Measurements from ENCODE around the gene CCDC57.

Gene CCDC57

GRCh38 chr17:82200743-82201497 lies 11.7 kb downstream of the CCDC57 start:
- no peak overlapping the region for H3K4me3 ChIP-seq (ENCODE audit: low read depth, low read length)
- TF ChIP-seq, protein P1, sequence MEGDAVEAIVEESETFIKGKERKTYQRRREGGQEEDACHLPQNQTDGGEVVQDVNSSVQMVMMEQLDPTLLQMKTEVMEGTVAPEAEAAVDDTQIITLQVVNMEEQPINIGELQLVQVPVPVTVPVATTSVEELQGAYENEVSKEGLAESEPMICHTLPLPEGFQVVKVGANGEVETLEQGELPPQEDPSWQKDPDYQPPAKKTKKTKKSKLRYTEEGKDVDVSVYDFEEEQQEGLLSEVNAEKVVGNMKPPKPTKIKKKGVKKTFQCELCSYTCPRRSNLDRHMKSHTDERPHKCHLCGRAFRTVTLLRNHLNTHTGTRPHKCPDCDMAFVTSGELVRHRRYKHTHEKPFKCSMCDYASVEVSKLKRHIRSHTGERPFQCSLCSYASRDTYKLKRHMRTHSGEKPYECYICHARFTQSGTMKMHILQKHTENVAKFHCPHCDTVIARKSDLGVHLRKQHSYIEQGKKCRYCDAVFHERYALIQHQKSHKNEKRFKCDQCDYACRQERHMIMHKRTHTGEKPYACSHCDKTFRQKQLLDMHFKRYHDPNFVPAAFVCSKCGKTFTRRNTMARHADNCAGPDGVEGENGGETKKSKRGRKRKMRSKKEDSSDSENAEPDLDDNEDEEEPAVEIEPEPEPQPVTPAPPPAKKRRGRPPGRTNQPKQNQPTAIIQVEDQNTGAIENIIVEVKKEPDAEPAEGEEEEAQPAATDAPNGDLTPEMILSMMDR (IDR thresholded peaks at IDR 0.05; ENCODE audit: borderline replicate concordance, insufficient read depth, low read depth, low read length) = no peak

GRCh38 chr17:82200135-82200534 lies 12.5 kb downstream of the CCDC57 start:
- no peak overlapping the region for H3K4me3 ChIP-seq (ENCODE audit: low read depth, low read length)
- TF ChIP-seq, protein P1 (IDR thresholded peaks at IDR 0.05; ENCODE audit: borderline replicate concordance, insufficient read depth, low read depth, low read length) = no peak

DNA sequence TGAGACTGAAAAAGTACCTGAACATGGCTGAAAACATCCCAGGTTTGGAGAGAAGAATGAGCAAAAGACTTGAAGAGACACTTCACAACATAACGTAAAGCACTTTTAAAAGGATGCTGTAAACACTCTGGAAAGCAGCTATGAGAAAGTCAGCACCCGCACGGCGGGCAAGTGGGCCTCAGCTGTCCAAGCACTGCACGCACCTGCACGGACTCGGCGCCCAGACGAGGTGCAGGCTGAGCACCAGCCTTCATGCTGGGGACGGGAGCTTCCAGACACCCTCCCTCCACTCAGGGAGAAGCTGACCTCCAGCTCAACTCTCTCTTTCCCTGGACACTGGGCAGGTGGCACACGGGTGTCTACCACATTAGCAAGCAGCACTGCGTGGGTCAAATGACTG lies 13.1 kb downstream of the CCDC57 start:
- TF ChIP-seq, protein P1 (IDR thresholded peaks at IDR 0.05; ENCODE audit: borderline replicate concordance, insufficient read depth, low read depth, low read length) = no peak
- H3K4me3 ChIP-seq (ENCODE audit: low read depth, low read length) = no peak overlapping the region

DNA sequence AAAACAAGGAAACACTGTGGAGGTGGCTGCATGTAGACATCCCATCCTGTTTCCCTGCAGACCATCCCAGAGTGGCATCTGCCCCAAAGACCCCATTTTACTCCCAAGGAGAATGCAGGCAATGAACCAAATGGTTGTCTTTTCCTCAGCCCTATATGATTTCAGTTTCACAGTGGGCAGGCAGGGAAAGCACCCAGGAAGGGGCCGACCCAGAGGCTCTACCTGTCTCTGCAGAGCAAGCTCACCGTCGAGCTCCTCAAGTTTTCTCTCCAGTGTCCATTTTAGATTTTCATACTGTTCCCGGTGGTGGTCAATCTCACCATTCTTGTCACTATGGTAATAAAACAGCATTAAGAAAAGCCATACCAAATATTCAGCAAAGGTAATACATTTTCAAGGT lies 14.6 kb downstream of the CCDC57 start:
- TF ChIP-seq, protein P1 (IDR thresholded peaks at IDR 0.05; ENCODE audit: borderline replicate concordance, insufficient read depth, low read depth, low read length) = no peak
- no peak overlapping the region for H3K4me3 ChIP-seq (ENCODE audit: low read depth, low read length)

- TF ChIP-seq, protein P1 (IDR thresholded peaks at IDR 0.05; ENCODE audit: borderline replicate concordance, insufficient read depth, low read depth, low read length) = no peak
- no peak overlapping the region for H3K4me3 ChIP-seq (ENCODE audit: low read depth, low read length)
Observed at GRCh38 chr17:82195675-82196672, 16.7 kb downstream of the CCDC57 start.

DNA sequence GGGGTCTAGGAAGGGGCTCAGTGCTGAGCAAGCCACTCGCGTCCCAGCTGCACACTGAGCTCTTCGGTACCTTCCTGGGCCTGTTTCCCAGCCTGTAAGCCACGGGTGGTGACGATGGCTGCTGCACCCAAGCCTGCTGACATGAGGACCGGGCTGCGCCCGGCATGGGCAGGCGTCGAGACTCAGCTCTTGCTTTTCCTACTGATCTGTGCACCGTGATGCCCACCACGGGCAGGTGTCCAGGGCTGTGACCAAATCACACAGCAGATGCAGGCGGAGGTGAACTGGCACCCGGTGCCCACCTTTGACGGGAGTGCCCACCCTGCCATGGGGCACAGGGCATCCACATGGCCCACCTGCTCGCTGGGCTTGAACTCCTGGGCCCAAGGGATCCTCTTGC lies 17.9 kb downstream of the CCDC57 start:
- H3K4me3 ChIP-seq (ENCODE audit: low read depth, low read length) = no peak overlapping the region
- TF ChIP-seq, protein P1 (IDR thresholded peaks at IDR 0.05; ENCODE audit: borderline replicate concordance, insufficient read depth, low read depth, low read length) = no peak

All from GM12875 (cell line).